HepG2 (cell line): Measurements from ENCODE around the gene SCT. TPM values are rescaled to one million over a fixed set of nuclear protein-coding genes. Genes with fewer than 3 reads are reported as not detected.

Experiments used
- DMAP1 ChIP-seq: IDR thresholded peaks from 2 replicates; pipeline ENCODE4 v1.6.1; 2016
- FOXK2 ChIP-seq: fragments of 450-650 bp; IDR thresholded peaks from 2 replicates; pipeline ENCODE4 v1.6.1; 2016
- GATAD2A ChIP-seq: IDR thresholded peaks from 2 replicates; pipeline ENCODE4 v1.6.1; 2016
- HOXD1 ChIP-seq: sonication (generic); formaldehyde crosslinking; IDR thresholded peaks from 2 replicates; pipeline ENCODE4 v1.5.0; 2020; ENCODE audit warnings: missing genetic modification reagents
- KDM3A ChIP-seq: IDR thresholded peaks from 2 replicates; pipeline ENCODE4 v1.6.1; 2018; ENCODE audit warnings: low read depth, missing compliant biosample characterization
- MEIS1 ChIP-seq: sonication (generic); formaldehyde crosslinking; IDR thresholded peaks from 2 replicates; pipeline ENCODE4 v1.9.0; 2021; ENCODE audit warnings: mild to moderate bottlenecking, missing genetic modification reagents, moderate library complexity, borderline replicate concordance
- NPAS2 ChIP-seq: sonication (generic); formaldehyde crosslinking; IDR thresholded peaks from 2 replicates; pipeline ENCODE4 v1.8.0; 2022; ENCODE audit warnings: mild to moderate bottlenecking, missing genetic modification reagents, borderline replicate concordance
- PAXIP1 ChIP-seq: sonication (generic); formaldehyde crosslinking; conservative IDR thresholded peaks from 2 replicates; pipeline ENCODE4 v1.4.0; 2020; ENCODE audit warnings: mild to moderate bottlenecking, missing genetic modification reagents, moderate library complexity
- PHF21A ChIP-seq: sonication (generic); formaldehyde crosslinking; IDR thresholded peaks from 2 replicates; pipeline ENCODE4 v1.5.0; 2020; ENCODE audit warnings: mild to moderate bottlenecking, missing genetic modification reagents
- PHF8 ChIP-seq: sonication (generic); formaldehyde crosslinking; IDR thresholded peaks from 2 replicates; pipeline ENCODE4 v1.5.0; 2020; ENCODE audit warnings: missing genetic modification reagents
- RFX1 ChIP-seq: fragments of 450-650 bp; IDR thresholded peaks from 2 replicates; pipeline ENCODE4 v1.6.1; 2017
- ZBTB4 ChIP-seq: sonication (generic); formaldehyde crosslinking; IDR thresholded peaks from 2 replicates; pipeline ENCODE4 v1.4.0; 2020; ENCODE audit warnings: missing genetic modification reagents, mild to moderate bottlenecking, borderline replicate concordance
- ZFP36 ChIP-seq: fragments of 150-350 bp; IDR thresholded peaks from 2 replicates; pipeline ENCODE4 v1.6.1; 2018; ENCODE audit warnings: borderline replicate concordance, low read length, low read depth; ENCODE audit not compliant: partially characterized antibody
- ZFP36L1 ChIP-seq: sonication (generic); formaldehyde crosslinking; IDR thresholded peaks from 2 replicates; pipeline ENCODE4 v1.8.0; 2022; ENCODE audit warnings: mild to moderate bottlenecking, missing genetic modification reagents, moderate library complexity
- ZFX ChIP-seq: sonication (generic); formaldehyde crosslinking; IDR thresholded peaks from 2 replicates; pipeline ENCODE4 v1.4.0; 2020; ENCODE audit warnings: mild to moderate bottlenecking, low read depth, missing genetic modification reagents, moderate library complexity
- ZNF768 ChIP-seq: sonication (generic); formaldehyde crosslinking; IDR thresholded peaks from 2 replicates; pipeline ENCODE4 v1.4.0; 2020; ENCODE audit warnings: missing genetic modification reagents
- ZSCAN12 ChIP-seq: sonication (generic); formaldehyde crosslinking; IDR thresholded peaks from 2 replicates; pipeline ENCODE4 v1.9.0; 2021; ENCODE audit warnings: mild to moderate bottlenecking, missing genetic modification reagents
- polyA plus RNA-seq, 8 experiments: library from polyadenylated mRNA; depleted of rRNA in 3 of 8; stranded (reverse) in 7 of 8; unstranded in 1 of 8; fragments of >200 nt; fragmentation: Illumina TruSeq in 4 of 8; extraction: Trizol in 4 of 8; gene quantifications; 2 replicates each; pipeline versions ENCODE4 v1.2.1 to v1.2.3, GENCODE V29; 2011 to 2016; ENCODE audit warnings: low read depth in 4 of 8, missing spikeins in 1 of 8, mixed read lengths in 1 of 8; ENCODE audit not compliant: insufficient read depth in 1 of 8
- total RNA-seq, 5 experiments: library from RNA; depleted of rRNA; stranded (reverse); fragments of >200 nt; fragmentation: Illumina TruSeq; extraction: Trizol; gene quantifications; 2 replicates each; pipeline ENCODE4 v1.2.3, GENCODE V29; 2016; ENCODE audit warnings: low read depth in 1 of 5
- TF ChIP-seq, protein P1 (sequence below): IDR thresholded peaks from 2 replicates; pipeline ENCODE4 v1.6.1; 2016; ENCODE audit warnings: mild to moderate bottlenecking
- TF ChIP-seq, protein P2 (sequence below): sonication (generic); formaldehyde crosslinking; IDR thresholded peaks from 2 replicates; pipeline ENCODE4; 2020; ENCODE audit warnings: missing genetic modification reagents, mild to moderate bottlenecking, borderline replicate concordance

The SCT gene
- total and polyA plus RNA-seq, 2 of the 13 experiments (the other 11 are each of a cell fraction or from before 2014, with no cell fraction given), result not detected

- TF ChIP-seq ZFX (peak; percentile 81; the same call in 1 of the 2 replicates), NPAS2 (CRISPR knock-in tag) (no peak), MEIS1 (CRISPR knock-in tag) (peak; percentile 53; the same call in 1 of the 2 replicates), PHF21A (CRISPR knock-in tag) (peak; percentile 51; the same call in 1 of the 2 replicates), GATAD2A (CRISPR knock-in tag) (peak; percentile 66), HOXD1 (CRISPR knock-in tag) (peak; percentile 16; the same call in 1 of the 2 replicates), ZNF768 (no peak), PAXIP1 (CRISPR knock-in tag) (peak; percentile 77), FOXK2 (peak; percentile 50; the same call in 1 of the 2 replicates), ZFP36L1 (CRISPR knock-in tag) (0 out of 2 replicates have a peak, but pooled peaks have one; percentile 24), DMAP1 (CRISPR knock-in tag) (peak; percentile 64), ZSCAN12 (CRISPR knock-in tag) (no peak), KDM3A (CRISPR knock-in tag) (peak; percentile 72; the same call in 1 of the 2 replicates), RFX1 (peak; percentile 64), ZBTB4 (CRISPR knock-in tag) (peak; percentile 61; the same call in 1 of the 2 replicates), PHF8 (CRISPR knock-in tag) (peak; percentile 27; the same call in 1 of the 2 replicates), ZFP36 (no peak)
- TF ChIP-seq, protein P1, sequence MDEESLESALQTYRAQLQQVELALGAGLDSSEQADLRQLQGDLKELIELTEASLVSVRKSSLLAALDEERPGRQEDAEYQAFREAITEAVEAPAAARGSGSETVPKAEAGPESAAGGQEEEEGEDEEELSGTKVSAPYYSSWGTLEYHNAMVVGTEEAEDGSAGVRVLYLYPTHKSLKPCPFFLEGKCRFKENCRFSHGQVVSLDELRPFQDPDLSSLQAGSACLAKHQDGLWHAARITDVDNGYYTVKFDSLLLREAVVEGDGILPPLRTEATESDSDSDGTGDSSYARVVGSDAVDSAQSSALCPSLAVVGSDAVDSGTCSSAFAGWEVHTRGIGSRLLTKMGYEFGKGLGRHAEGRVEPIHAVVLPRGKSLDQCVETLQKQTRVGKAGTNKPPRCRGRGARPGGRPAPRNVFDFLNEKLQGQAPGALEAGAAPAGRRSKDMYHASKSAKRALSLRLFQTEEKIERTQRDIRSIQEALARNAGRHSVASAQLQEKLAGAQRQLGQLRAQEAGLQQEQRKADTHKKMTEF (CRISPR knock-in tag), result 0 out of 2 replicates have a peak, but pooled peaks have one; percentile 21
- TF ChIP-seq, protein P2, sequence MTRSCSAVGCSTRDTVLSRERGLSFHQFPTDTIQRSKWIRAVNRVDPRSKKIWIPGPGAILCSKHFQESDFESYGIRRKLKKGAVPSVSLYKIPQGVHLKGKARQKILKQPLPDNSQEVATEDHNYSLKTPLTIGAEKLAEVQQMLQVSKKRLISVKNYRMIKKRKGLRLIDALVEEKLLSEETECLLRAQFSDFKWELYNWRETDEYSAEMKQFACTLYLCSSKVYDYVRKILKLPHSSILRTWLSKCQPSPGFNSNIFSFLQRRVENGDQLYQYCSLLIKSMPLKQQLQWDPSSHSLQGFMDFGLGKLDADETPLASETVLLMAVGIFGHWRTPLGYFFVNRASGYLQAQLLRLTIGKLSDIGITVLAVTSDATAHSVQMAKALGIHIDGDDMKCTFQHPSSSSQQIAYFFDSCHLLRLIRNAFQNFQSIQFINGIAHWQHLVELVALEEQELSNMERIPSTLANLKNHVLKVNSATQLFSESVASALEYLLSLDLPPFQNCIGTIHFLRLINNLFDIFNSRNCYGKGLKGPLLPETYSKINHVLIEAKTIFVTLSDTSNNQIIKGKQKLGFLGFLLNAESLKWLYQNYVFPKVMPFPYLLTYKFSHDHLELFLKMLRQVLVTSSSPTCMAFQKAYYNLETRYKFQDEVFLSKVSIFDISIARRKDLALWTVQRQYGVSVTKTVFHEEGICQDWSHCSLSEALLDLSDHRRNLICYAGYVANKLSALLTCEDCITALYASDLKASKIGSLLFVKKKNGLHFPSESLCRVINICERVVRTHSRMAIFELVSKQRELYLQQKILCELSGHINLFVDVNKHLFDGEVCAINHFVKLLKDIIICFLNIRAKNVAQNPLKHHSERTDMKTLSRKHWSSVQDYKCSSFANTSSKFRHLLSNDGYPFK, result no peak
These were observed 47.0 kb downstream of the SCT start (continued) for GRCh38 chr11:579830-580601.
